Measurements from ENCODE around the gene MYL10.

The MYL10 gene

GRCh38 chr7:101629171-101629570 is at the start of gene MYL10:
Gene MYL10 (minus strand): TSS chr7:101629296. CDS start chr7:101629118, 178 bp downstream.
- peak in 1 of 2 experiments; percentile 49 for DNase-seq

DNA sequence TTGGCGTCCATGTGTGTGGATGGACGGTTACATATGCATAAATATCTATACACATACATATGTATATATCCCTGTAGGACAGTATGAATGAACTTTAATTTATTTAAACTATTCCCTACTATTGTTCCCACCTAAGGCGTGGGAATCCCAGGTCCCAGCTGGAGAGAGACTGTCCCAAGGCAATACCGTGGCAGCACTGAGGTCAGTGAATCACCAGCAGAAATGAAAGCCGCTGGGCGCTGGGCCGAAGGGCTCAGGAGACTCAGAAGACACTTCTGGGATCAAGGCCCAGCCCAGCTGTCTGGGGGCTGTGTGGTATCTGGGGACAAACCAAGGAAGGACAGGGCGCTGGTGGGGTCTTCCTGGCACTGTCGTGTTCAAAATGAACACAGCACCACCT is 49.6 kb upstream of the MYL10 start:
- no peak for DNase-seq

GRCh38 chr7:101677797-101678479 is 48.8 kb upstream of the MYL10 start:
- DNase-seq: no peak

DNA sequence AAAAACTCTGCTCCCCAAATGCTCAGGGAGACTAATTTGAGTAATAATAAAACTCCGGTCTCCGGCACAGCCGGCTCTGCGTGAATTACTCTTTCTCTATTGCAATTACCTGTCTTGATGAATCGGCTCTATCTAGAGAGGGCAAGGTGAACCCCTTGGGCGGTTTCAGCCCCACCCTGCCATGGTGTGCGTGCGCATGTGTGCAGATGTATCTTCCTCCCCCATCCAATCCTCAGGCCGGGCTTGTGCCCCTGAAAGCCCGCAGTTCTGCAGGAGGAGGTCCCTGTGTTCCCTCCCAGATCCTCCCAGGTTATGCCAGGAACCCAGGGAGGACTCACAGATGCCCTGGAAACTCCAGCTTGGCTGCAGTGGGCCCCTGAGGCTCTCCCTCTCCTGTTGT is 48.3 kb upstream of the MYL10 start:
- DNase-seq: no peak

DNA sequence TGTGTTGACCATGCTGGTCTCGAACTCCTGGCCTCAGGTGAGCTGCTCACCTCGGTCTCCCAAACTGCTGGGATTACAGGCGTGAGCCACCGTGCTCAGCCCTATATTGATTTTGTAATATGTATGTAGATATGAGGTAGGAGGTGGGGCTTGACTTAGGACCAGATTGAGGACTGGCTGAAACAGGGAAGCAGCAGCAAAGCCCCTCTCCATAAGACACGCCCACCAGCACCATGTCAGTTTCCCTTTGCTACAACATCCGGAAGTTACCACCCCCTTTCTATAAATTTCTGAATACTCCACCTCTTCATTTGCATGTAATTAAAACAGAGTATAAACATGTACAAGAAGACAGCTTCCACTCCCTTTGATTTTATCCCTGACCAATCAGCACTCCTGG is 47.9 kb upstream of the MYL10 start:
- DNase-seq: no peak

- DNase-seq: no peak
Observed at GRCh38 chr7:101676062-101676598, 47.0 kb upstream of the MYL10 start.

- DNase-seq: no peak
Observed at GRCh38 chr7:101674439-101674838, 45.3 kb upstream of the MYL10 start.

- DNase-seq: no peak
Observed at GRCh38 chr7:101673951-101674350, 44.9 kb upstream of the MYL10 start.

DNA sequence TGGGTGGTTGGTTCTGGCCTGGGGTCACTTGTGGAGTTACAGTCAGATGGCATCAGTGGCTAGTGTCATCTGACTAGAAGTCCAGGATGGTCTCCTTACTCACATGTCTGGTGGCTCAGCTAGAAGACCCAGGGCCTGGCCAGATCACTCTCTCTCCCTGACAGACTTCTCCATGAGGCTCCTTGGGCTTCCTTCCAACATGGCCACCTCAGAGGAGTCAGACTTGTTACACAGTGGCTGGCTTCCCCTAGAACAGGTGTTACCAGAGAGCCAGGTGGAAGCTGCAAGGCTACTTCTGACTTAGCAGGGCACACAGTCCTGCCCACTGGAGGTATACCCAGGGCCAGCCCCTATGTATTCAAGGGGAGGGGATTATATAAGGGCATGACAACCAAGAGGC is 44.2 kb upstream of the MYL10 start:
- DNase-seq: no peak

DNA sequence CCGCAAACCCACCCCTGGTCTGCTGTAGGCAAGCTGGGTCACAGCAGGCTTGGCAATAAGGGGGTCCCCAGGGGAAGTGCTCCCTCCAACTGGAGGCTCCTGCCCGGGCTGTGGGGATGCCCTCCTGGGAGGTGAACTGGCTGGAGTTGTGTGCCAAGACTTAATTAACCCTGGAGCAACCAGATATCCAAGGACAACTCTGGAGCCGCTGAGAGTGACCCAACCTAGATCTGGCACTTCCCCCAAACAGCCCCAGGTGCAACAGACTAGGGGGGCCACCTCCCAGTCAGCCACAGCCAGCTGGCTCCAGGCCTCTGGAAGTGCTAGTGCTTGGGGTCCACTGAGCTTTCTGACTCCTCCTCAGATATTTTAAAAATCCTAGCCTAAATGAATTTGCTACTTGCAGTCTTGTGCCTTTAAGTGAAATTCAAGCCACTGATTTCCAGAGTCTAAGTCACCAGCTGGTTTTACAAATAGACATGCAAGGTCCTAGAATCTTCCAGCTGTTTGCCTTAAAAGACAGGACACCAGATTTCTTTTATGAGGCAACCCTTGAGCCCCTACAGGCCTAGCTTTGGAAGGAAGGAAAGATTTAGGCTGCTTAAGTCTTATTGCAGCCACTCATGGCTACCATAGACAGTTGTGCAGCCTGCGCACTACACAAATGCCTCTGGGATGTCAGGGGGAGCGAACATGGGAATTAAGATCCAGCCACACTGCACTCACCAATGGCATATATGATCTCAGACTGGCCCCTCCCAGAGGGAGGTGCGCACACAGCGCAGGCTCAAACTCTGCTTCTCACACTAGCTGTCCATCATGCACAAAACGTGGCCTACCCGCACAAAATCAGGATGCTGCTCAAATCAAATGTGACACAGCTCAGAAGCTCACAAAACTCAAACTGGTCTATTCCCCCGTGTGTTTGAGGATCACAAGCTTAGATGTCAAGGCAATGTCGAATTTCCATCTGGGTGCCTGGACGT is 42.6 kb upstream of the MYL10 start:
- DNase-seq: peak in 1 of 2 experiments; percentile 21

DNA sequence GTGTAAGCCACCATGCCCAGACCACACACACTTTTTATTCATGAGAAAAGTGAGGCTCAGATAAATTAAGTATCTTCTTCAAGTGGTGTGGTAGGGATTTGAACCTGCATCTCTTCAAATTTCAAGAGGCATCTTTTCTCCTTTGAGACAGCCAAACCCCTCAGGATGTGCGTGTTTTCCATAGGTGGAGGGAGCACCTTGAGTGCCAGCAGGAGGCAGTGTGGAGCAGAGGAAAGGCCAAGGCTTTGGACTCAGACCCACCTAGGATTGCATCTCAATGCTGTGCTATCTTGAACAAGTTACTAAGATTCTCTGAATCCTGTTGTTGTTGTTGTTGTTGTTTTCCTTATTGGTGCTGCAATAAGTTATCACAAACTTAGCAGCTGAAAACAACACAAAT is 40.2 kb upstream of the MYL10 start:
- DNase-seq: no peak

- DNase-seq: no peak
Observed at GRCh38 chr7:101668726-101669125, 39.6 kb upstream of the MYL10 start.

- no peak for DNase-seq
Observed at GRCh38 chr7:101667920-101668319, 38.8 kb upstream of the MYL10 start.

DNA sequence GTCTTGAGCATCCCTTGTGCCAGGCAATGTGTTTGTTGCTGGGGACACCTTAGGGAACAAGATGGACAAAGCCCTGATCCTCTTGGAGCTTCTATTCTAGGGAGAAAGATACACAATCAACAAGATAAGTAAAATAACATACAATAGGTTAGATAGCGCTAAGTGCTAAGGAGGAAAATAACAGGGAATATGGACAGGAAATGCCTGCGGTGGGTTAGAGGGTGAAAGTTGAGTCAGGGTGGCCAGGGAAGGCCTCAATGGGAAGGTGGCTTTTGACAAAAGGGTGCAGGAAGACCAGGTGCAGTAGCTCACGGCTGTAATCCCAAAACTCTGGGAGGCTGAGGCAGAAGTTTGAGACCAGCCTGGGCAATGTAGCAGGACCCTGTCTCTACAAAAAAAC is 38.3 kb upstream of the MYL10 start:
- DNase-seq: no peak

DNA sequence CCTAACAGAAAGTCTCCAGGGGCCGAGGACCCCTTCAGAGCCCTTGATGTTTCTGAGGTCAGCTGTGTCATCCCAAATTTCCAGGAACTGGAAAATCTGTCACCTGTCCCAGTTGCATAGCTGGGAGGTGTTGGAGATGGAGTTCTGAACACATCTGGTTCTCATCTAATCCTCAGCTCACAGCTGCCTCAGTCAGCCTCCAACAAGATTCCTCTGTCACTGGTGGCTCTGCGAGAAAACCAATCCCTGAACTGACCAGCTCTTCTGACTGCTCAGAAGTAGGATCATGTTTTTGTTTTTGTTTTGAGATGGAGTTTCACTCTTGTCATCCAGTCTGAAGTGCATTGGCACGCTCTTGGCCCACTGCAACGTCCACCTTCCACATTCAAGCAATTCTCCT is 37.6 kb upstream of the MYL10 start:
- no peak for DNase-seq

DNA sequence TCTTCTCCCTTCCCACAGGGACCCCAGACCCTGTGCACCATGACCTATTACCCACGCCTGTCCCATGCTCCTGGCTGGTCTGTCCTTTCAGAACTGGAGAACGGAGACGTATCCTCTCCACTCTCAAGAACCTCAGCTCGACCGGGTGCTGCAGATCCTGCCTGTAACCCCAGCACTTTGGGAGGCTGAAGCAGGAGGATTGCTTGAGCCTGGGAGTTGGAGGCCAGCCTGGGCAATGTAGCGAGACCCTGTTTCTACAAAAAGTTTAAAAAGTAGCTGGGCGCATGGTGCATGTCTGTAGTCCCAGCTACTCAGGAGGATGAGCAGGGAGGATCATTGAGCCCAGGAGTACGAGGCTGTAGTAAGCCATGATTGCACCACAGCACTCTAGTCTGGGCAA is 37.2 kb upstream of the MYL10 start:
- DNase-seq: no peak

DNA sequence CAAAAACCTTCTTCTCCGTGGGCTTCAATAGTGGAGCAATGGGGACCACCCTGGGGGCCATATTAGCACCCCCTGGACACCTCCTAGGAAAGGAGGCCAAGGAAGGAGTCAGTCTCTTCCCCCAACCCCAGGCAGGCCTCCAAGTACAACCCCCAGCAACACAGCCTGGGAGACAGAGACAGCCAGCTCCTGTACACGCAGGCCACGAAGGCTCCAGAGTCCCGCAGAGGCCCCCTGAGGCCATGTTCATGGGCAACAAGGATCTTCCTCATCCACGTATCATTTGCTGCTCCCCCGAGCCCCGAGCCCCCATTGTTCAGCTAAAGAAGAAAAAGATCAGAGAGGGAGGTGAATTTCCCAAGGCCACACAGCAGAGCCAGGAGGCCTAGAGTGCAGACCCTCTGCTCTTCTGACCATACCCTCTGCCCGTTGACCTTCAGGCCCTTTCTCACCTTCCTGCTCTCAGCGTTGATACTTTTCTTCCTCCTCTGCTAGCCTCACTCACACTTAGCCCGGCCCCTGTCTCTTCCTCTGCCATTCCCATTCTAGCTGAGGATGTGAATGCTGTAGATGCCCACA is 35.9 kb upstream of the MYL10 start:
- DNase-seq: no peak

- DNase-seq: no peak
Observed at GRCh38 chr7:101664436-101664835, 35.3 kb upstream of the MYL10 start.

- no peak for DNase-seq
Observed at GRCh38 chr7:101663747-101664146, 34.7 kb upstream of the MYL10 start.

DNA sequence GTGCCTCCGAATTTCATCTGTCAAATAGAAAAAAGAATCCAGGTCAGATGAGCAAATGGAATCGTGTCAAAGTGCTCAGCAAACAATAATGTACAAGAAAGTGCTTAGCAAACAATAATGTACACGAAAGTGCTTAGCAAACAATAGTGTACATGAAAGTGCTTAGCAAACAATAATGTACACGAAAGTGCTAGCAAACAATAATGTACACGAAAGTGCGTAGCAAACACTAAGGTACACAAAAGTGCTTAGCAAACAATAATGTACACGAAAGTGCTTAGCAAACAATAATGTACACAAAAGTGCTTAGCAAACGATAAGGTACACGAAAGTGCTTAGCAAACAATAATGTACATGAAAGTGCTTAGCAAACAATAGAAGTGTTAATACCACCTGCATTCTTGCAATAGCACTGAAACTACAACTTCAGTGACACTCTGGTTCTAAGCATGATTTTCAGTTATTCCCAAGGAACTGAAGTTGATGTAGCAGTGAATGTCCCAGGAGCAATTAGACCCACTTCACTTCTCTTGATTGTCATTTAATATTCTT is 33.4 kb upstream of the MYL10 start:
- no peak for DNase-seq

- no peak for DNase-seq
Observed at GRCh38 chr7:101659706-101660105, 30.6 kb upstream of the MYL10 start.

GRCh38 chr7:101657171-101657570 is 28.1 kb upstream of the MYL10 start:
- DNase-seq: no peak

GRCh38 chr7:101651112-101651511 is 22.0 kb upstream of the MYL10 start:
- no peak for DNase-seq

Data from NCI-H524 (cell line).